ENCODE measurements around the gene IP6K3. TPM values are rescaled to one million over a fixed set of nuclear protein-coding genes. Genes with fewer than 3 reads are reported as not detected.

IP6K3 gene
- total RNA-seq, 2 experiments from 2014 or later: not detected

DNA sequence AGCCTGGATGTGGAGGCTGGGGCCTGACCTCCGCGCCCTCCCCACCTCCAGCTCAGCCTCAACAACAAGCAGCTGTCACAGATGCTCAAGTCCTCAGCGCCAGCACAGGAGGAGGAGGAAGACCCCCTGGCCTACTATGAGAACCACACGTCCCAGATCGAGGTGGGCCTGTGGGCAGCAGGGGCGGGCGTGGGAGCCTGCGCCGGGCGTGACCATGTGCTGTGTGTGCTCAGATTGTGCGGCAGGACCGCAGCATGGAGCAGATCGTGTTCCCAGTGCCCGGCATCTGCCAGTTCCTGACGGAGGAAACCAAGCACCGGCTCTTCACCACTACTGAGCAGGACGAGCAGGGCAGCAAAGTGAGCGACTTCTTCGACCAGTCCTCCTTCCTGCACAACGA, 58.7 kb downstream of the IP6K3 start:
- CTCF ChIA-PET: no interaction called here

GRCh38 chr6:33686981-33687975, 59.4 kb downstream of the IP6K3 start:
- H3K27ac Mint-ChIP-seq: no peak overlapping the region
- no peaks in the 10 kb centered on the region for H3K27me3 Mint-ChIP-seq
- DNase-seq: no peak
- no peak overlapping the region for H3K4me3 Mint-ChIP-seq
- H3K9me3 Mint-ChIP-seq: no peaks in the 10 kb centered on the region
- H3K36me3 Mint-ChIP-seq (ENCODE audit: low read depth): peaks cover 60% of the 10 kb centered on the region
- CTCF ChIA-PET: no interaction called here
- peaks cover 29% of the 10 kb centered on the region for H3K4me1 Mint-ChIP-seq
- POLR2A ChIA-PET: no interaction called here

More for the DNA sequence above, 58.7 kb downstream of the IP6K3 start:
- no peak overlapping the region for H3K4me3 Mint-ChIP-seq
- H3K27ac Mint-ChIP-seq: no peak overlapping the region
- POLR2A ChIA-PET: no interaction called here
- peaks cover 62% of the 10 kb centered on the region for H3K36me3 Mint-ChIP-seq (ENCODE audit: low read depth)
- H3K9me3 Mint-ChIP-seq: no peaks in the 10 kb centered on the region
- H3K27me3 Mint-ChIP-seq: no peaks in the 10 kb centered on the region
- peaks cover 31% of the 10 kb centered on the region for H3K4me1 Mint-ChIP-seq
- no peak for DNase-seq

DNA sequence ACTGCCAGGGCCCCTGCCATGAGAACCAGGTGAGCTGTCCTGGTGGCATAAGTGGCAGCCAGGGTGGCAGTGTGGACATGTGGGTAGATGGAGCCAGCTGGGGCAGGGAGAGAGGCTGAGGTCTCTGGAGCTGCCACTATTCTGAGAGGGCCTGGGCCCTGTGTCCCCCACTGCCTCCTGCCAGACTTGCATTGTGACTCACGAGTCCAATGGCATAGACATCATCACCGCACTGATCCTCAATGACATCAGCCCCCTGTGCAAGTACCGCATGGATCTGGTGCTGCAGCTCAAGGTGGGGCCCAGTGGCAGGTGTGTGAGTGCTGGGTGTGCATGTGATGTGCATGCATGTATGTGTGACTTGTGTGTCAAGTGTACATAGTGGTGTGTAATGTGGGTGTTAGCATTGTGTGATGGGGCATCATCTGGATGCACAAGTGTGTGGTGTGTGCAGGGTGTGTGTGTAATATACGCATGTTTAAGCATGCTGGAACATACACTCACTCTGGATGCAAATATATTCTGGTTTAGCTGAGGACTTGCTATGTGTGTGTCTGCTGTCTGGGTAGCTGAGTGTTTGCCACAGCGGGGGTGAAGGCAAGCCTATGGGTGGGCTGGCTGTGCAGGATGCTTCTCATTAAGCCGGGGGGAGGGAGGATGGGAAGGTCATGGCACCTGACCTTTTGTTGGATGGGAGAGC, 60.3 kb downstream of the IP6K3 start:
- no peaks in the 10 kb centered on the region for H3K9me3 Mint-ChIP-seq
- DNase-seq: no peak
- H3K36me3 Mint-ChIP-seq (ENCODE audit: low read depth): peaks cover 52% of the 10 kb centered on the region
- H3K4me3 Mint-ChIP-seq: no peak overlapping the region
- ChIA-PET POLR2A (no interaction called here), CTCF (interaction anchor here (0.5 to 0.8 kb wide), 2 partner anchors 18 to 532 kb away, joined by 3 read pairs; no protein-coding TSS in a partner anchor)
- no peaks in the 10 kb centered on the region for H3K27me3 Mint-ChIP-seq
- no peak overlapping the region for H3K27ac Mint-ChIP-seq
- peaks cover 22% of the 10 kb centered on the region for H3K4me1 Mint-ChIP-seq

GRCh38 chr6:33685411-33686224, 61.1 kb downstream of the IP6K3 start:
- DNase-seq: no peak
- Mint-ChIP-seq H3K4me3 (no peak overlapping the region), H3K4me1 (peaks cover 15% of the 10 kb centered on the region), H3K9me3 (no peaks in the 10 kb centered on the region), H3K27me3 (no peaks in the 10 kb centered on the region), H3K36me3 (ENCODE audit: low read depth) (peaks cover 50% of the 10 kb centered on the region), H3K27ac (no peak overlapping the region)
- ChIA-PET CTCF (interaction anchor here (0.5 to 0.8 kb wide), 2 partner anchors 18 to 533 kb away, joined by 3 read pairs; no protein-coding TSS in a partner anchor), POLR2A (no interaction called here)

- H3K4me3 Mint-ChIP-seq: no peak overlapping the region
- ChIA-PET CTCF (no interaction called here), POLR2A (no interaction called here)
- H3K9me3 Mint-ChIP-seq: no peaks in the 10 kb centered on the region
- peaks cover 15% of the 10 kb centered on the region for H3K4me1 Mint-ChIP-seq
- DNase-seq: no peak
- no peak overlapping the region for H3K27ac Mint-ChIP-seq
- H3K36me3 Mint-ChIP-seq (ENCODE audit: low read depth): peaks cover 56% of the 10 kb centered on the region
- no peaks in the 10 kb centered on the region for H3K27me3 Mint-ChIP-seq
Observed at GRCh38 chr6:33684983-33685382, 61.7 kb downstream of the IP6K3 start.

- ChIA-PET POLR2A (no interaction called here), CTCF (no interaction called here)
- no peaks in the 10 kb centered on the region for H3K9me3 Mint-ChIP-seq
- no peaks in the 10 kb centered on the region for H3K27me3 Mint-ChIP-seq
- no peak for DNase-seq
- no peak overlapping the region for H3K27ac Mint-ChIP-seq
- H3K36me3 Mint-ChIP-seq (ENCODE audit: low read depth): peaks cover 57% of the 10 kb centered on the region
- no peak overlapping the region for H3K4me3 Mint-ChIP-seq
- peaks cover 15% of the 10 kb centered on the region for H3K4me1 Mint-ChIP-seq
Observed at GRCh38 chr6:33684428-33684896, 62.2 kb downstream of the IP6K3 start.

GRCh38 chr6:33683576-33684427, 62.9 kb downstream of the IP6K3 start:
- H3K36me3 Mint-ChIP-seq (ENCODE audit: low read depth): peaks cover 56% of the 10 kb centered on the region
- ChIA-PET POLR2A (no interaction called here), CTCF (interaction anchor here (0.8 to 1.6 kb wide), 3 partner anchors 10 to 27 kb away, joined by 3 to 5 read pairs (median 5); partner anchors contain the start of gene UQCC2)
- no peak for DNase-seq
- no peaks in the 10 kb centered on the region for H3K9me3 Mint-ChIP-seq
- peaks cover 15% of the 10 kb centered on the region for H3K4me1 Mint-ChIP-seq
- no peak overlapping the region for H3K4me3 Mint-ChIP-seq
- H3K27me3 Mint-ChIP-seq: no peaks in the 10 kb centered on the region
- H3K27ac Mint-ChIP-seq: peak overlapping the region; percentile 83

DNA sequence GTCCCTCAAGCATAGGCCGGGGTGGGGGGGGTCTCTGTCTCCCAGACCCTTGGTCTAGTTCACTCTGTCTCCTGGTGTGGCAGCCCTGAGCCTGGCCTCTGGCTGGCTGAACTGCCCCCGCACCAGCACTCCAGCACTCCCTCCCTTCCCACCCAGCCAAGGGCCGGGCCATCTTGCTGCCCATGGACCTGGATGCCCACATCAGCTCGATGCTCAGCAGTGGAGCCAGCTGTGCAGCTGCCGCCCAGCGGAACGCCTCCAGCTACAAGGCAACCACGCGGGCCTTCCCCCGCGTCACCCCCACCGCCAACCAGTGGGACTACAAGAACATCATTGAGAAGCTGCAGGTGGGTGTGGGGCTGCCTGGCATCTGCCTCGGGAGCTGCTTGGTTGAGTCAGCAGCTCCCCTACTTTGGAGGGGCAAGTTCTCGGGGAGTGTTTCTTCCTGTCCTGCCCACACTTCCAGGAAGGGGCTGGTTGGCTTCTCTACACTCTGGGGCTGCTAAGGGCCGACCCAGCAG, 63.6 kb downstream of the IP6K3 start:
- H3K36me3 Mint-ChIP-seq (ENCODE audit: low read depth): peaks cover 56% of the 10 kb centered on the region
- H3K27ac Mint-ChIP-seq: peak overlapping the region; percentile 83
- peaks cover 15% of the 10 kb centered on the region for H3K4me1 Mint-ChIP-seq
- no peaks in the 10 kb centered on the region for H3K9me3 Mint-ChIP-seq
- CTCF ChIA-PET: interaction anchor here (0.5 to 1.6 kb wide), 6 partner anchors 11 to 433 kb away, joined by 3 to 6 read pairs (median 4); partner anchors contain the start of genes LEMD2 and UQCC2
- H3K4me3 Mint-ChIP-seq: no peak overlapping the region
- POLR2A ChIA-PET: interaction anchor here (0.7 kb wide), 1 partner anchor 739 kb away, joined by 5 read pairs; no protein-coding TSS in a partner anchor
- H3K27me3 Mint-ChIP-seq: no peaks in the 10 kb centered on the region
- peak; percentile 42 for DNase-seq

GRCh38 chr6:33682341-33682740, 64.4 kb downstream of the IP6K3 start:
- CTCF ChIA-PET: interaction anchor here (0.7 to 1.6 kb wide), 2 partner anchors 18 to 106 kb away, joined by 4 to 6 read pairs; partner anchors contain the start of gene LEMD2
- Mint-ChIP-seq H3K9me3 (no peaks in the 10 kb centered on the region), H3K36me3 (ENCODE audit: low read depth) (peaks cover 64% of the 10 kb centered on the region), H3K4me3 (no peak overlapping the region), H3K4me1 (peaks cover 15% of the 10 kb centered on the region), H3K27ac (peak overlapping the region; percentile 83), H3K27me3 (no peaks in the 10 kb centered on the region)
- POLR2A ChIA-PET: no interaction called here
- no peak for DNase-seq

DNA sequence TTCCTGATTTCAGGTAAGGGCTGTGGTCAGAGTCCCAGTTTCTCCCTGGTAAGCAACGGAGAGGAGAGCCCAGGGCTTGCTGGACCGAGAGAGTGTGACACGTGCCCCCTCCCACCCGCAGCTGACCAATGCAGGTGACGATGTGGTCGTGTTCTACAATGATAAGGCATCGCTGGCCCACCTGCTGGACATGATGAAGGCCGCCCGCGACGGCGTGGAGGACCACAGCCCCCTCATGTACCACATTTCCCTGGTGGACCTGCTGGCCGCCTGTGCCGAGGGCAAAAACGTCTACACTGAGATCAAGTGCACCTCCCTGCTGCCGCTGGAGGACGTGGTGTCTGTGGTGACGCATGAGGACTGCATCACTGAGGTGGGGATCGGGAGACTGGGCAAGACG, 66.9 kb downstream of the IP6K3 start:
- peaks cover 52% of the 10 kb centered on the region for H3K36me3 Mint-ChIP-seq (ENCODE audit: low read depth)
- H3K9me3 Mint-ChIP-seq: no peaks in the 10 kb centered on the region
- H3K27me3 Mint-ChIP-seq: no peaks in the 10 kb centered on the region
- DNase-seq: no peak
- H3K4me3 Mint-ChIP-seq: no peak overlapping the region
- H3K27ac Mint-ChIP-seq: no peak overlapping the region
- peaks cover 15% of the 10 kb centered on the region for H3K4me1 Mint-ChIP-seq
- ChIA-PET POLR2A (no interaction called here), CTCF (interaction anchor here (1.3 kb wide), 1 partner anchor 72 kb away, joined by 3 read pairs; no protein-coding TSS in a partner anchor)

GRCh38 chr6:33678932-33679490, 67.7 kb downstream of the IP6K3 start:
- Mint-ChIP-seq H3K4me1 (peaks cover 15% of the 10 kb centered on the region), H3K9me3 (no peaks in the 10 kb centered on the region), H3K36me3 (ENCODE audit: low read depth) (peaks cover 52% of the 10 kb centered on the region), H3K27ac (no peak overlapping the region), H3K4me3 (no peak overlapping the region), H3K27me3 (no peaks in the 10 kb centered on the region)
- CTCF ChIA-PET: interaction anchor here (1.3 kb wide), 1 partner anchor 71 kb away, joined by 3 read pairs; no protein-coding TSS in a partner anchor
- no peak for DNase-seq
- POLR2A ChIA-PET: no interaction called here
